SK-N-SH (cell line): ENCODE data around the gene C19orf47.

ENCODE experiments used
- EP300 ChIP-seq, 2 experiments: IDR thresholded peaks; 2 replicates each; pipeline versions ENCODE4 v1.4.0 to v1.6.1; 2012; ENCODE audit warnings: borderline replicate concordance in 1 of 2, low read depth in 1 of 2, low read length in 1 of 2
- EZH2phosphoT487 ChIP-seq: fragments of 200-600 bp; sonication (generic); IDR thresholded peaks from 2 replicates; pipeline ENCODE4 v1.6.1; 2017; ENCODE audit warnings: low read depth, mixed run types, mild to moderate bottlenecking, antibody characterized with exemption, moderate library complexity, borderline replicate concordance
- JUND ChIP-seq: IDR thresholded peaks from 2 replicates; pipeline ENCODE4 v1.4.0; 2012
- NFIC ChIP-seq: IDR thresholded peaks from 2 replicates; pipeline ENCODE4 v1.4.0; 2012; ENCODE audit warnings: borderline replicate concordance
- RFX5 ChIP-seq: IDR thresholded peaks from 2 replicates; pipeline ENCODE4 v1.6.1; 2012; ENCODE audit warnings: mild to moderate bottlenecking, improper control_type of control experiment, low read length
- SIN3A ChIP-seq: IDR thresholded peaks from 2 replicates; pipeline ENCODE4 v1.6.1; 2012; ENCODE audit warnings: low read depth, mild to moderate bottlenecking, low read length, moderate library complexity, borderline replicate concordance
- SMC3 ChIP-seq: IDR thresholded peaks from 2 replicates; pipeline ENCODE4 v1.6.1; 2012; ENCODE audit warnings: low read depth, low read length, improper control_type of control experiment
- TF ChIP-seq, protein P1 (sequence below): fragments of 200-600 bp; sonication (generic); IDR thresholded peaks from 2 replicates; pipeline ENCODE4 v1.6.1; 2017; ENCODE audit warnings: antibody characterized with exemption, mild to moderate bottlenecking, moderate library complexity
- TF ChIP-seq, protein P2 (sequence below): IDR thresholded peaks from 2 replicates; pipeline ENCODE4 v1.4.0; 2012; ENCODE audit warnings: low read depth, borderline replicate concordance
- TF ChIP-seq, protein P3 (sequence below): IDR thresholded peaks from 2 replicates; pipeline ENCODE4 v1.4.0; 2012; ENCODE audit warnings: low read depth, borderline replicate concordance

DNA sequence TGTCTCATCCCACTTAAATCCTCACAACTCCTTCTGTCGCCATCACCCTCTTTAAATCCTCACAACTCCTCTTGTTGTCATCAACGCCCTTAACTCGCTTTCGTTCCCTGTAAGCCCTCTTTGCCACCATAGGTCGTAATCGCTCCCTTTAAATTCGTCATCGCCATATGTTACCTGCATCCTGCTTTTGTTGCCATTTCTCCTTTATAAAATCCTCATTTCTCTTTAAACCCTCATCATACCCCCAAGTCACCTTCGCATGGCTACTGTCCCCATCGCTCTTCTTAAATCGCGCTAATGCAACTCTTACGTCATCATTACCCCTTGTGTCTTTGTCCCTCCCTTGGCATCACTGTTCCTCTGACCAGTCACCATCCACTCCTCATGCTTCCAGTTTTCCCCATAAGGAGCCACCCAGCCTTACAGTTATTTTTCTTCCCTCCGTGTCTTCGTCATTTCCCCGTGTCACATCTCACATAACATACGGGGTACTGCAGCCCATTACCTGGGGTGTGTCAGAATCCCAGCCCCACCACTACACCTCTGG, 837 bp upstream of the C19orf47 start:
- TF ChIP-seq, protein P1, sequence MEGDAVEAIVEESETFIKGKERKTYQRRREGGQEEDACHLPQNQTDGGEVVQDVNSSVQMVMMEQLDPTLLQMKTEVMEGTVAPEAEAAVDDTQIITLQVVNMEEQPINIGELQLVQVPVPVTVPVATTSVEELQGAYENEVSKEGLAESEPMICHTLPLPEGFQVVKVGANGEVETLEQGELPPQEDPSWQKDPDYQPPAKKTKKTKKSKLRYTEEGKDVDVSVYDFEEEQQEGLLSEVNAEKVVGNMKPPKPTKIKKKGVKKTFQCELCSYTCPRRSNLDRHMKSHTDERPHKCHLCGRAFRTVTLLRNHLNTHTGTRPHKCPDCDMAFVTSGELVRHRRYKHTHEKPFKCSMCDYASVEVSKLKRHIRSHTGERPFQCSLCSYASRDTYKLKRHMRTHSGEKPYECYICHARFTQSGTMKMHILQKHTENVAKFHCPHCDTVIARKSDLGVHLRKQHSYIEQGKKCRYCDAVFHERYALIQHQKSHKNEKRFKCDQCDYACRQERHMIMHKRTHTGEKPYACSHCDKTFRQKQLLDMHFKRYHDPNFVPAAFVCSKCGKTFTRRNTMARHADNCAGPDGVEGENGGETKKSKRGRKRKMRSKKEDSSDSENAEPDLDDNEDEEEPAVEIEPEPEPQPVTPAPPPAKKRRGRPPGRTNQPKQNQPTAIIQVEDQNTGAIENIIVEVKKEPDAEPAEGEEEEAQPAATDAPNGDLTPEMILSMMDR: no peak
- TF ChIP-seq EZH2phosphoT487: no peak
- no peak for TF ChIP-seq JUND
- TF ChIP-seq SMC3: no peak
- TF ChIP-seq EP300 (IDR thresholded peaks at IDR 0.05; ENCODE audit: borderline replicate concordance in 1 of 2, low read depth in 1 of 2, low read length in 1 of 2): no peak
- TF ChIP-seq NFIC: no peak
- TF ChIP-seq, protein P2, sequence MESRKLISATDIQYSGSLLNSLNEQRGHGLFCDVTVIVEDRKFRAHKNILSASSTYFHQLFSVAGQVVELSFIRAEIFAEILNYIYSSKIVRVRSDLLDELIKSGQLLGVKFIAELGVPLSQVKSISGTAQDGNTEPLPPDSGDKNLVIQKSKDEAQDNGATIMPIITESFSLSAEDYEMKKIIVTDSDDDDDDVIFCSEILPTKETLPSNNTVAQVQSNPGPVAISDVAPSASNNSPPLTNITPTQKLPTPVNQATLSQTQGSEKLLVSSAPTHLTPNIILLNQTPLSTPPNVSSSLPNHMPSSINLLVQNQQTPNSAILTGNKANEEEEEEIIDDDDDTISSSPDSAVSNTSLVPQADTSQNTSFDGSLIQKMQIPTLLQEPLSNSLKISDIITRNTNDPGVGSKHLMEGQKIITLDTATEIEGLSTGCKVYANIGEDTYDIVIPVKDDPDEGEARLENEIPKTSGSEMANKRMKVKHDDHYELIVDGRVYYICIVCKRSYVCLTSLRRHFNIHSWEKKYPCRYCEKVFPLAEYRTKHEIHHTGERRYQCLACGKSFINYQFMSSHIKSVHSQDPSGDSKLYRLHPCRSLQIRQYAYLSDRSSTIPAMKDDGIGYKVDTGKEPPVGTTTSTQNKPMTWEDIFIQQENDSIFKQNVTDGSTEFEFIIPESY: no peak
- no peak for TF ChIP-seq SIN3A
- TF ChIP-seq, protein P3, sequence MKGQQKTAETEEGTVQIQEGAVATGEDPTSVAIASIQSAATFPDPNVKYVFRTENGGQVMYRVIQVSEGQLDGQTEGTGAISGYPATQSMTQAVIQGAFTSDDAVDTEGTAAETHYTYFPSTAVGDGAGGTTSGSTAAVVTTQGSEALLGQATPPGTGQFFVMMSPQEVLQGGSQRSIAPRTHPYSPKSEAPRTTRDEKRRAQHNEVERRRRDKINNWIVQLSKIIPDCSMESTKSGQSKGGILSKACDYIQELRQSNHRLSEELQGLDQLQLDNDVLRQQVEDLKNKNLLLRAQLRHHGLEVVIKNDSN: no peak
- no peak for TF ChIP-seq RFX5
